HCT116 (cell line): Measurements from ENCODE around the gene RSPH6A.

Source experiments
- CTCF ChIP-seq, 3 experiments: fragments of 200-600 bp in 1 of 3; sonication (generic) in 1 of 3; IDR thresholded peaks in 2 of 3; conservative IDR thresholded peaks in 1 of 3; 2 replicates each; pipeline ENCODE4 v1.5.1; 2012 to 2017; ENCODE audit warnings: low read depth in 2 of 3, low read length in 2 of 3, antibody characterized with exemption in 1 of 3, borderline replicate concordance in 1 of 3, control low read depth in 1 of 3, mild to moderate bottlenecking in 1 of 3, mixed read lengths in 1 of 3, mixed run types in 1 of 3, moderate library complexity in 1 of 3; ENCODE audit not compliant: insufficient read depth in 1 of 3
- POLR2AphosphoS5 ChIP-seq: IDR thresholded peaks from 2 replicates; pipeline ENCODE4 v1.6.1; 2011; ENCODE audit warnings: mild to moderate bottlenecking, low read depth, low read length, moderate library complexity
- REST ChIP-seq: IDR thresholded peaks from 2 replicates; pipeline ENCODE4 v1.6.1; 2012; ENCODE audit warnings: low read depth
- SRF ChIP-seq: IDR thresholded peaks from 2 replicates; pipeline ENCODE4 v1.6.1; 2012; ENCODE audit warnings: low read depth
- TCF7L2 ChIP-seq: IDR thresholded peaks from 2 replicates; pipeline ENCODE4 v1.7.0; 2011; ENCODE audit warnings: borderline replicate concordance, inconsistent platforms; ENCODE audit not compliant: insufficient read depth, insufficient read length; ENCODE audit errors: extremely low read depth
- ZBTB33 ChIP-seq: IDR thresholded peaks from 2 replicates; pipeline ENCODE4 v1.6.1; 2011; ENCODE audit warnings: mild to moderate bottlenecking, low read length, moderate library complexity; ENCODE audit not compliant: insufficient replicate concordance; ENCODE audit errors: extremely low read depth

GRCh38 chr19:45757695-45758094 is 57.4 kb downstream of the RSPH6A start:
- no peak for TF ChIP-seq TCF7L2
- no peak for TF ChIP-seq REST
- no peak for TF ChIP-seq ZBTB33
- TF ChIP-seq SRF = no peak
- no peak for TF ChIP-seq CTCF (IDR thresholded peaks at IDR 0.05 in 2 of 3, conservative IDR thresholded peaks at IDR 0.05 in 1 of 3; ENCODE audit: borderline replicate concordance in 1 of 3, insufficient read depth in 1 of 3, low read depth in 2 of 3, low read length in 2 of 3)
- no peak for TF ChIP-seq POLR2AphosphoS5
